Stimulated activated CD4-positive, alpha-beta T cell treated with anti-CD3 and anti-CD28 coated beads, Interleukin-12 subunit alpha, Interleukin-12 subunit beta, amount 100 ng/mL, for 24 hours (primary cell): ENCODE data around the gene REEP3.
"Not testable (repeated sequence)": the region's sequence is repeated elsewhere in the genome, so short reads cannot be mapped to it uniquely, and the experiment has no call there.

Source experiments
- DNase-seq, 2 experiments: peaks; one replicate each; pipeline ENCODE4 v3.0.0-alpha.2; 2020; ENCODE audit warnings: low read depth in 2 of 2

The REEP3 gene

GRCh38 chr10:63549810-63550209 is 28.6 kb downstream of the REEP3 start:
- DNase-seq = no peak

GRCh38 chr10:63553031-63553430 is 31.8 kb downstream of the REEP3 start:
- no peak for DNase-seq

- DNase-seq = no peak
Measured at GRCh38 chr10:63553473-63553872, 32.3 kb downstream of the REEP3 start.

GRCh38 chr10:63554657-63555056 is 33.5 kb downstream of the REEP3 start:
- DNase-seq = no peak

- DNase-seq = no peak
Measured at GRCh38 chr10:63555330-63555729, 34.1 kb downstream of the REEP3 start.

GRCh38 chr10:63558132-63558784 is 37.1 kb downstream of the REEP3 start:
- DNase-seq = no peak

DNA sequence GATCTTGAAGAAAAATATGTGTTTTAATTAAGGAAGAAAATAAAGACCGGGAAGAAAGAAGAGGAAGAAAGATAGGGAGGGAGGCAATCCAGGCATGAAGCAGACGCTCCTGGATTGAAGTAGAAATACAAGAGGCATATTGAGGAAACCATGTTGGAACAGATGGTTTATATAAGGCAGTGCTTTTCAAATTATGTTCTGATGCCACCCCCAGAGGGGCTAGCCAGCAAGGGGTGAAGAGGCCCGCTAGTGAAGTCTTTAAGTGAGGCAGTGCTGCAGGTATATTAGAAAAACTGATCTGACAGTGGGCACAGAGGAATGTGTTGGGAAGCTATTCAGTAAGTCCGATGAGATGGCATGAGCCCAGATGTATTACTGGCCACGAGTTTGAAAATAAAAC is 40.1 kb downstream of the REEP3 start:
- no peak for DNase-seq

DNA sequence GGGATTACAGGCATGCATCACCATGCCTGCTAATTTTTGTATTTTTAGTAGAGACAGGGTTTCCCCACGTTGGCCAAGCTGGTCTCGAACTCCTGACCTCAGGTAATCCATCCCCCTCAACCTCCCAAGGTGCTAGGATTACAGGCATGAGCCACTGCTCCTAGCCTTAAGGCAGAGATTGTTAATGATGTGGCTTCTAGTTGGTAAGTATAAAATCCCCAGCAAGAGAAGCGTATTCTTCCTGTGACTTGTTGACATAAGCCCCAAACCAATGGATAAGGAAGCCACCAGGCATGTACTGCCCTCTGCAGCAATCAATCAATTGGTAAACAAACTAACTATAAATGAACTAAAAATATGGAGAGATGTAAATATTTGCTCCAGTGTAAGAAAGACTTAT is 41.2 kb downstream of the REEP3 start:
- no peak for DNase-seq

GRCh38 chr10:63562857-63563256 is 41.7 kb downstream of the REEP3 start:
- no peak for DNase-seq

GRCh38 chr10:63563623-63564022 is 42.4 kb downstream of the REEP3 start:
- DNase-seq = no peak

- not testable (repeated sequence) for DNase-seq
Measured at GRCh38 chr10:63564731-63565130, 43.5 kb downstream of the REEP3 start.

DNA sequence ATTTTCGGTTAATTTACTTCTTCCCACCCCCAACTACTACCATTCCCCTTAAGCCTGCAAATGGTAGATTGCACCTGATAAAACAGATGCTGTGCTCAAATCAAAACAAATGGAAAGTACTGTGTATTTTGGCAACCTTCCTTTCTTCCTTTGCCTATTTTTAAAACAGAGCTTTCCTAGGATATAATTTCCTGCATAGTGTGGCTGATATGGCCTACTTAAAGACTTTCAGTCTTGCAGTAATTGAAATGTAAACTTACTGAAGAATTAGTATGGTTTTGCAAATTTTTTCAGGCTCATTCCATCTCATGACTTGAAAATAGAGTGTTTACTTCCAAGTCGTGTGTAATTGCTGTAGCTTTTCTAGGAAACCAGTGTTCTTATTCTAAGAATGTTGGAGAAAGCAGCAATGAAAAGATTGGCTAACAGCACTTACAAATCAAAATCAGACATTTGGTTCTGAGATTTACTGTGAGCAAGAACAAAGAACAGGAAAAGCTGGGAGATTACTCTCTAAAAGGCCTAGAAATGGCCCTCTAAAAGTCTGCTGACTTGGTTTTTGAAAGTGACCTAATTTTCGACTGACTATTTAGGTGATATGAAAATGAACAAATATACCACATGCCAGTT is 52.0 kb downstream of the REEP3 start:
- DNase-seq = no peak

- DNase-seq = no peak
Measured at GRCh38 chr10:63574011-63574410, 52.8 kb downstream of the REEP3 start.

DNA sequence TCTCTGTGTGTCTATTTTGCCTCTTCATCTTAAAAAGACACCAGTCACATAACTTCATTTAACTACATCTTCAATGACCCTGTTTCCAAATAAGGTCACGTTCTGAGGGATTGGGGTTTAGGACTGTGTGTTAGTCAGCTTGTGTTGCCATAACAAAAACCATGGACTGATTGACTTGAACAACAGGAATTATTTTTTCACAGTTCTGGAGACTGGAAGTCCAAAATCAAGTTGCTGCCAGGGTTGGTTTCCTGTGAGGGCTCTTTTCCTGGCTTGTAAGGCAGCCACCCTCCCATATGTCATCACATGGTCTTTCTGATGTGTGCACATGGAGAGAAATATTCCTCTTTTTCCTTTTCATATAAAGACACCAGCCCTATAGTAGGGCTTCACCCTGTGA is 55.3 kb downstream of the REEP3 start:
- DNase-seq = no peak

DNA sequence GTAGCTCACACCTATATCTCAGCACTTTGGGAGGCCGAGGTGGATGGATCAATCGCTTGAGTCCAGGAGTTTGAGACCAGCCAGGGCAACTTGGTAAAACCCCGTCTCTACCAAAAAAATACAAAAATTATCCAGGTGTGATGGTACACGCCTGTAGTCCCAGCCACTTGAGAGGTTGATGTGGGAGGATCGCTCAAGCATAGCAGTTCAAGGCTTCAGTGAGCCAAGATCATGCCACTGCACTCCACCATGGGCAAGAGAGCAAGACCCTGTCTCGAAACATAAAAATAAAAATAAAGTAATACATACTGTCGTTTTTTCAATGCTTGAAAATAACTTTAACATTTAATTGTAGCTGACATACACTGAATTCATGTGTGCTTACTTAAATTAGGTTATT is 57.3 kb downstream of the REEP3 start:
- no peak for DNase-seq

GRCh38 chr10:63579371-63580014 is 58.3 kb downstream of the REEP3 start:
- DNase-seq = no peak

DNA sequence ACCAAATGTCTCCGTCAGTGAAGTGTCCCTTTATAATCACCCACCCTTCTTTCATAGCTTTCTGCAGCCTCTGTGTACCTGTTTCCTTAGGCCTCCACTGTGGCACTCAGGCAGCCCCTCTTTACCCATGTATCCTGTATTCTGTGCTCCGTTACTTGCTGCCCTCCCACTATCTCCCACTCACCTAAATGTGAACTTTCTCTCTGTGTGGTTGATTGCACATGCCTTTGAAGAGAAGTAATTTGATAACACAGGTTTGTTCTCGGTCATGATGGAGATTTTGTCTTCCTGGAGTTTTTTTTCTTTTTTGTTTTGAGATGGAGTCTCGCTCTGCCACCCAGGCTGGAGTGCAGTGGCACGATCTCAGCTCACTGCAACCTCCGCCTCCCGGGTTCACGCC is 61.5 kb downstream of the REEP3 start:
- no peak for DNase-seq

DNA sequence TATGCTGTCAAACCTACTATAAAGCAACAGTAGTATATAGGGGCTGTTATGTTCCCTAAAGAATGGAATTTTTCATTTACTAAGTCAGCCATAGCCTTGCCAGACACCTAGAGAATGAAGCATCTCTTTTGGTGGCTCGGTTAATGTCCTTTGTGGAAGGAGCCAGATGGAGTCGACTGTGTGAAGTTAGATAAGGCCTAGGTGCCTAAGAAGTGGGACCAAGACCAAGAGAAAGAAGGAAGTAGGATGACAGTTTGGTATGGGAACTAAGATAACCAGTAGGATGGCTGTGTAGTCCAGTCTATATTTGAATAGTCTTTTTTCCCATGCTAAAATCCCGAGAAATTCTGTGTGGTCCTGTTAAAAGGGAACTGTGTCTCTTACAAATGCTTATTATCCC is 62.2 kb downstream of the REEP3 start:
- no peak for DNase-seq

- DNase-seq = no peak
Measured at GRCh38 chr10:63583909-63584724, 62.9 kb downstream of the REEP3 start.

DNA sequence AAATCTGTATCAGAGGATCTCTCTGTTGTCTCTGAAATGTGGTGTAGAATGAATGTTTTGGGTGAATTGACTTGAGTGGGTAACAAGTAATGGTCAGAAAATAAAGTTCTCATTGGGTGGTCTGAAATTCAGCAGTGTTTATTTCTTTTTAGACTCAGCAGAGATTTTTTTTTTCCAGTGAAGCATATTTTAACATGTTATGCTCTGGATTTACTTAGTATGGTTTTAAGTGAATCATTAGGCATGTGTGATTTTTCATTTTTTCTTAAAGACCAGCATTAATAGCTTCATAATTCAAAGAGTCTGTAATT is 63.5 kb downstream of the REEP3 start:
- DNase-seq = no peak

DNA sequence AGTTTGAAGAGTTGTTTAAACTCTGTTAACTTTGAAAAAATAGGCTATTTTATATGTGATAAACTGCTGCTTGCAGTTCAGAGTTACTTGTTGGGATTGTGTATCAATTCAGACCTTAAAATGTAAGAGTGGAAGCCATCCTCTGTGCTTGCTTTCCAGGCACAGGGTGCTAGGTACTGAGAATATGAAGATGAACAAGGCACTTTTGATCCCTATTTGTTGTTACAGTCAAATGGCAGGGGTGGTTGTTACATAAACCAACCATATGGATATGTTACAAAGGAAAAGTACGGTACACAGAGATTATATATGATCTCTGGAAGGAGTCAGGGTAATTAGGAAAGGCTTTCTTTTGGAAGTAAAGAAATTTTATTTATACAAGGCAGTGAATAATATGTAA is 63.8 kb downstream of the REEP3 start:
- no peak for DNase-seq

GRCh38 chr10:63586043-63586442 is 64.8 kb downstream of the REEP3 start:
- DNase-seq = no peak

- DNase-seq = no peak
Measured at GRCh38 chr10:63587191-63587590, 66.0 kb downstream of the REEP3 start.
